ENCODE data around the gene RAF1. TPM values are rescaled to one million over a fixed set of nuclear protein-coding genes. Genes with fewer than 3 reads are reported as not detected.

The RAF1 gene
- total and polyA plus RNA-seq, 2 of the 13 experiments (the other 11 are each of a cell fraction or from before 2014, with no cell fraction given) = 72.2 to 91.4 TPM

DNA sequence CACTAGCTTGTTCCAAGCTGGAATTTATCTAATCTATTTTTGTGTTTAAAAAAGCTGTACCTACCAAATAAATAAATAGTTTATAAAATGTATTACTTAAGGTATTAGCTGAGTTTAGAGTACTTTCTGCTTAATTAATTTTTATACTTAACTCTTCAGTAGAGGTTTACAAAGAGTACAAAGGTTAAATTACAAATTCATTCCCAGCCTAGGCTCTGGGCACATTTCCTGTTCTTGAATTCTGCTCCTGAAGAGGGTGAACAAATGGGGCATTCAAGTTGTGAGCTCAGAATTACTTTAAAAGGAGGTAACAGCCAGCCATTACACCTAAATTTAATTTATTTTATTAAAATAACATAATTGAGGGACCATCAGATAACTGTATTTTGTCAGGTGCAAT lies 80.6 kb downstream of the RAF1 start (continued):
- TF ChIP-seq, protein P1, sequence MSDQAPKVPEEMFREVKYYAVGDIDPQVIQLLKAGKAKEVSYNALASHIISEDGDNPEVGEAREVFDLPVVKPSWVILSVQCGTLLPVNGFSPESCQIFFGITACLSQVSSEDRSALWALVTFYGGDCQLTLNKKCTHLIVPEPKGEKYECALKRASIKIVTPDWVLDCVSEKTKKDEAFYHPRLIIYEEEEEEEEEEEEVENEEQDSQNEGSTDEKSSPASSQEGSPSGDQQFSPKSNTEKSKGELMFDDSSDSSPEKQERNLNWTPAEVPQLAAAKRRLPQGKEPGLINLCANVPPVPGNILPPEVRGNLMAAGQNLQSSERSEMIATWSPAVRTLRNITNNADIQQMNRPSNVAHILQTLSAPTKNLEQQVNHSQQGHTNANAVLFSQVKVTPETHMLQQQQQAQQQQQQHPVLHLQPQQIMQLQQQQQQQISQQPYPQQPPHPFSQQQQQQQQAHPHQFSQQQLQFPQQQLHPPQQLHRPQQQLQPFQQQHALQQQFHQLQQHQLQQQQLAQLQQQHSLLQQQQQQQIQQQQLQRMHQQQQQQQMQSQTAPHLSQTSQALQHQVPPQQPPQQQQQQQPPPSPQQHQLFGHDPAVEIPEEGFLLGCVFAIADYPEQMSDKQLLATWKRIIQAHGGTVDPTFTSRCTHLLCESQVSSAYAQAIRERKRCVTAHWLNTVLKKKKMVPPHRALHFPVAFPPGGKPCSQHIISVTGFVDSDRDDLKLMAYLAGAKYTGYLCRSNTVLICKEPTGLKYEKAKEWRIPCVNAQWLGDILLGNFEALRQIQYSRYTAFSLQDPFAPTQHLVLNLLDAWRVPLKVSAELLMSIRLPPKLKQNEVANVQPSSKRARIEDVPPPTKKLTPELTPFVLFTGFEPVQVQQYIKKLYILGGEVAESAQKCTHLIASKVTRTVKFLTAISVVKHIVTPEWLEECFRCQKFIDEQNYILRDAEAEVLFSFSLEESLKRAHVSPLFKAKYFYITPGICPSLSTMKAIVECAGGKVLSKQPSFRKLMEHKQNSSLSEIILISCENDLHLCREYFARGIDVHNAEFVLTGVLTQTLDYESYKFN (CRISPR knock-in tag; conservative IDR thresholded peaks at IDR 0.05) = no peak
- TF ChIP-seq SKI (IDR thresholded peaks at IDR 0.05; ENCODE audit: partially characterized antibody) = no peak

DNA sequence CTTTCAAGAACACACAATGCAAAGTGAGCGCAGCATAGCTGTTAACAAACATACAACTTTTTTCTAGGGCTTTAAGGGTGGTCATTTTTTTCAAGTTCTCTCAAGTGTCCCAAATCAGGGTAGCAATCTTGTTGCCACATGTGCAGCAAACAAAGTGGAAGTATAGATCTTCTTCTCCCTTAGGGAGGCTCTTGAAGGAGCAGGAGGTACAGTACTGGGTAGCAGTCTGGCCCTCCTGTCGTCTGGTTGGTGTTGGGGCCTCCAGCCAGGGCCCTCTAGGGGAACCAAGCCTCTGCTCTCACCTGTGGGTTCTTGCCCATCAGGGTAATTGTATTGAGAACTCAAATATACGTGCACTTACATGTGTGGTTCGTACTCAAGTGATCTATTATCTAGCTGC lies 81.2 kb downstream of the RAF1 start:
- Histone ChIP-seq H3K4me3 (replicated peaks in 1 of 3; ENCODE audit: insufficient read depth in 1 of 3, low read depth in 2 of 3, low read length in 3 of 3) (no peak overlapping the region), H3K27me3 (ENCODE audit: control insufficient read depth in 1 of 2, insufficient read depth in 2 of 2, low read length in 2 of 2) (no peaks in the 10 kb centered on the region), H4K20me1 (ENCODE audit: insufficient read depth, low read length) (0 out of 2 replicates have a peak, but pooled peaks cover 7% of the 10 kb centered on the region), H3K4me1 (ENCODE audit: insufficient read depth, low read length) (no peaks in the 10 kb centered on the region), H3K4me2 (ENCODE audit: low read depth, low read length) (no peak overlapping the region), H3K36me3 (replicated peaks in 1 of 2; ENCODE audit: control insufficient read depth in 1 of 2, insufficient read depth in 2 of 2, low read length in 2 of 2) (peaks cover 42 to 87% of the 10 kb centered on the region in 2 experiments), H3K9ac (ENCODE audit: insufficient read depth, low read depth, low read length) (no peak overlapping the region), H3K9me3 (ENCODE audit: low read length) (no peaks in the 10 kb centered on the region), H3K27ac (ENCODE audit: extremely low read length, insufficient read depth, low read length) (no peak overlapping the region), H3K79me2 (ENCODE audit: insufficient read depth, low read length) (no peaks in the 10 kb centered on the region), H2AFZ (ENCODE audit: low read length) (no peak overlapping the region)
- intact Hi-C loops (cut with micrococcal nuclease; ENCODE audit: unreplicated experiment) (no loop called here), in situ Hi-C loops (cut with HindIII; ENCODE audit: extremely low pct_ligation_motif_present, low pct_unique_long_range_greater_than_20kb) (no loop called here)
- DNase-seq (ENCODE audit: low spot score) (no peak), ATAC-seq (no peak), FAIRE-seq (no peak)
- BruUV-seq (replicated peaks) = TSS peak; percentile 28
- CTCF ChIA-PET (ENCODE audit: low intra/inter-chr PET ratio, low total read pairs) = no interaction called here
- POLR2A ChIA-PET = interaction anchor here (0.6 kb wide), 1 partner anchor 16 kb away, joined by 3 read pairs; no protein-coding TSS in a partner anchor
- peak; percentile 97 for TF ChIP-seq RBM22 (optimal IDR thresholded peaks at IDR 0.05; ENCODE audit: low read length)
- TF ChIP-seq, protein P2, sequence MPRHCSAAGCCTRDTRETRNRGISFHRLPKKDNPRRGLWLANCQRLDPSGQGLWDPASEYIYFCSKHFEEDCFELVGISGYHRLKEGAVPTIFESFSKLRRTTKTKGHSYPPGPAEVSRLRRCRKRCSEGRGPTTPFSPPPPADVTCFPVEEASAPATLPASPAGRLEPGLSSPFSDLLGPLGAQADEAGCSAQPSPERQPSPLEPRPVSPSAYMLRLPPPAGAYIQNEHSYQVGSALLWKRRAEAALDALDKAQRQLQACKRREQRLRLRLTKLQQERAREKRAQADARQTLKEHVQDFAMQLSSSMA (CRISPR knock-in tag; IDR thresholded peaks at IDR 0.05) = no peak
- whole genome bisulfite sequencing (ENCODE audit: low lambda C conversion rate) = 92% methylated on average over 3 of the region's 4 CpGs
